Measurements from ENCODE around the gene KITLG. TPM values are rescaled to one million over a fixed set of nuclear protein-coding genes. Genes with fewer than 3 reads are reported as not detected.

KITLG gene
- total RNA-seq, 1 donor from 2014 or later, result 77.5 TPM

GRCh38 chr12:88576866-88577265 lies 3.4 kb downstream of the KITLG start:
- peaks cover 31% of the 10 kb centered on the region for H3K4me1 ChIP-seq
- no peak for DNase-seq
- intact Hi-C loops (cut with DNase I), result no loop called here
- TF ChIP-seq CTCF (IDR thresholded peaks at IDR 0.05), result no peak
- H3K27me3 ChIP-seq (ENCODE audit: low read depth), result no peaks in the 10 kb centered on the region
- H3K9me3 ChIP-seq, result no peaks in the 10 kb centered on the region
- no peak overlapping the region for H3K27ac ChIP-seq
- peak overlapping the region; percentile 82 for H3K4me3 ChIP-seq
- no peak for ATAC-seq
- H3K36me3 ChIP-seq, result no peaks in the 10 kb centered on the region

- DNase-seq (no peak), ATAC-seq (no peak)
- H3K9me3 ChIP-seq, result no peaks in the 10 kb centered on the region
- peaks cover 45% of the 10 kb centered on the region for H3K4me1 ChIP-seq
- no peak for TF ChIP-seq CTCF (IDR thresholded peaks at IDR 0.05)
- no peaks in the 10 kb centered on the region for H3K27me3 ChIP-seq (ENCODE audit: low read depth)
- peak overlapping the region; percentile 82 for H3K4me3 ChIP-seq
- peak overlapping the region; percentile 2 for H3K27ac ChIP-seq
- H3K36me3 ChIP-seq, result no peaks in the 10 kb centered on the region
- intact Hi-C loops (cut with DNase I), result no loop called here
Observed at GRCh38 chr12:88575361-88575970, 4.8 kb downstream of the KITLG start.

GRCh38 chr12:88574278-88574677 lies 6.0 kb downstream of the KITLG start:
- H3K9me3 ChIP-seq, result no peaks in the 10 kb centered on the region
- intact Hi-C loops (cut with DNase I), result no loop called here
- no peak overlapping the region for H3K4me3 ChIP-seq
- H3K27ac ChIP-seq, result peak overlapping the region; percentile 25
- H3K27me3 ChIP-seq (ENCODE audit: low read depth), result no peaks in the 10 kb centered on the region
- peaks cover 45% of the 10 kb centered on the region for H3K4me1 ChIP-seq
- H3K36me3 ChIP-seq, result no peaks in the 10 kb centered on the region
- no peak for TF ChIP-seq CTCF (IDR thresholded peaks at IDR 0.05)
- DNase-seq (no peak), ATAC-seq (peak in 1 of 2 donors; percentile 26)

- no peaks in the 10 kb centered on the region for H3K27me3 ChIP-seq (ENCODE audit: low read depth)
- intact Hi-C loops (cut with DNase I), result no loop called here
- H3K4me1 ChIP-seq, result peaks cover 45% of the 10 kb centered on the region
- H3K36me3 ChIP-seq, result no peaks in the 10 kb centered on the region
- no peak for ATAC-seq
- no peak overlapping the region for H3K27ac ChIP-seq
- H3K4me3 ChIP-seq, result no peak overlapping the region
- H3K9me3 ChIP-seq, result no peaks in the 10 kb centered on the region
- no peak for TF ChIP-seq CTCF (IDR thresholded peaks at IDR 0.05)
- no peak for DNase-seq
Observed at GRCh38 chr12:88573583-88573982, 6.7 kb downstream of the KITLG start.

- DNase-seq, result no peak
Observed at GRCh38 chr12:88572781-88573549, 7.3 kb downstream of the KITLG start.

More at GRCh38 chr12:88572781-88573549, 7.3 kb downstream of the KITLG start:
- Histone ChIP-seq H3K9me3 (no peaks in the 10 kb centered on the region), H3K4me3 (no peak overlapping the region), H3K27ac (no peak overlapping the region), H3K4me1 (peaks cover 45% of the 10 kb centered on the region), H3K27me3 (ENCODE audit: low read depth) (no peaks in the 10 kb centered on the region), H3K36me3 (no peaks in the 10 kb centered on the region)
- TF ChIP-seq CTCF (IDR thresholded peaks at IDR 0.05), result no peak
- no peak for ATAC-seq
- intact Hi-C loops (cut with DNase I), result no loop called here

Measured in lower lobe of right lung (tissue), 2 donors.